MM.1S (cell line): ENCODE results near the gene EPHB1.

ENCODE experiments used
- DNase-seq: peaks from one replicate; pipeline ENCODE4 v3.0.0-alpha.2; 2015
- H2AFZ ChIP-seq: fragments of 300-600 bp; sonication (generic); 2 replicates; pipeline ENCODE4 v1.6.0; 2016; ENCODE audit warnings: antibody characterized with exemption, low read length
- H3F3A ChIP-seq: fragments of 300-600 bp; sonication (generic); 2 replicates; pipeline ENCODE4 v1.6.1; 2016; ENCODE audit warnings: mild to moderate bottlenecking, antibody characterized with exemption, low read length, moderate library complexity, mixed read lengths; ENCODE audit not compliant: insufficient read depth
- H3K27ac ChIP-seq: fragments of 300-600 bp; sonication (generic); 2 replicates; pipeline ENCODE4 v1.5.1; 2016; ENCODE audit warnings: mild to moderate bottlenecking, low read length
- H3K27me3 ChIP-seq: fragments of 300-600 bp; sonication (generic); replicated peaks from 2 replicates; pipeline ENCODE4 v1.6.0; 2016; ENCODE audit warnings: low read length; ENCODE audit not compliant: insufficient read depth
- H3K36me3 ChIP-seq: fragments of 300-600 bp; sonication (generic); replicated peaks from 2 replicates; pipeline ENCODE4 v1.6.1; 2016; ENCODE audit warnings: mild to moderate bottlenecking, low read length, mixed read lengths; ENCODE audit not compliant: insufficient read depth
- H3K4me1 ChIP-seq: fragments of 300-600 bp; sonication (generic); 2 replicates; pipeline ENCODE4 v1.6.1; 2016; ENCODE audit warnings: low read length, mixed read lengths
- H3K4me2 ChIP-seq: fragments of 300-600 bp; sonication (generic); 2 replicates; pipeline ENCODE4 v1.6.0; 2016; ENCODE audit warnings: low read depth, low read length
- H3K4me3 ChIP-seq: fragments of 300-600 bp; sonication (generic); 2 replicates; pipeline ENCODE4 v1.5.1; 2016; ENCODE audit warnings: low read length, mixed read lengths
- H3K79me2 ChIP-seq: fragments of 300-600 bp; sonication (generic); 2 replicates; pipeline ENCODE4 v1.6.1; 2016; ENCODE audit warnings: mixed run types, low read length, mixed read lengths
- H3K9ac ChIP-seq: fragments of 300-600 bp; sonication (generic); 2 replicates; pipeline ENCODE4 v1.6.1; 2016; ENCODE audit warnings: low read length, mixed read lengths
- H3K9me2 ChIP-seq: fragments of 300-600 bp; sonication (generic); replicated peaks from 2 replicates; pipeline ENCODE4 v1.6.1; 2016; ENCODE audit warnings: mild to moderate bottlenecking, low read length, mixed read lengths; ENCODE audit not compliant: insufficient read depth
- H3K9me3 ChIP-seq: fragments of 300-600 bp; sonication (generic); replicated peaks from 2 replicates; pipeline ENCODE4 v1.6.1; 2016; ENCODE audit warnings: mild to moderate bottlenecking, low read length, mixed read lengths; ENCODE audit not compliant: insufficient read depth
- H4K20me1 ChIP-seq: fragments of 300-600 bp; sonication (generic); 2 replicates; pipeline ENCODE4 v1.6.1; 2016; ENCODE audit warnings: mild to moderate bottlenecking, low read length, moderate library complexity, mixed read lengths; ENCODE audit not compliant: insufficient read depth
- EZH2 ChIP-seq: fragments of 300-600 bp; sonication (generic); optimal IDR thresholded peaks from 2 replicates; pipeline ENCODE3; 2017; ENCODE audit warnings: low read depth, mild to moderate bottlenecking, antibody characterized with exemption, low read length, mixed read lengths
- EZH2phosphoT487 ChIP-seq: fragments of 300-600 bp; sonication (generic); IDR thresholded peaks from 2 replicates; pipeline ENCODE4 v1.6.1; 2018; ENCODE audit warnings: antibody characterized with exemption, low read length
- TF ChIP-seq, protein P1 (sequence below): fragments of 300-600 bp; sonication (generic); IDR thresholded peaks from 2 replicates; pipeline ENCODE4 v1.5.1; 2016; ENCODE audit warnings: antibody characterized with exemption, low read length, mixed read lengths

Gene EPHB1

DNA sequence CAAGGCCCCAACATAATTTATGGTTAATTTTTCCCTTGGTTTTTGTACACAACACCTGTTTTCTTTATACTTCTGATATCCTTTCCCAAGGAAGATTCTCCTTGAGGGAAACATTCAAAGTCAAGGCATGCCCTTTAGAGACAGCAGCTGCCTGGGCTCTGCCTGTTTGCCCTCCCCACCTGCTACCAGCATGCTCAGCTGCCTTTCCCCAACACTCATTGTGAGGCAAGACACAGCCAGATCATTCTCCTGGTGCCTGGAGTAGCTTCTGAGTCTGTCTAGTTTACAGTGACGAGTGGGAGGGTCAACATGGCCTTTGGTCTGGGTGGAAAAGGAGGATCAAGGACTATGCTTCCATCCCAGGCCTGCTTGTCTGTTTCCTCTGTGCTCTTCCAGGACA, 132.5 kb downstream of the EPHB1 start:
- Histone ChIP-seq H3F3A (no peaks in the 10 kb centered on the region), H3K4me1 (no peaks in the 10 kb centered on the region), H3K4me3 (no peak overlapping the region), H3K36me3 (no peaks in the 10 kb centered on the region), H2AFZ (no peak overlapping the region), H3K27ac (no peak overlapping the region), H3K27me3 (no peaks in the 10 kb centered on the region), H3K9me3 (no peaks in the 10 kb centered on the region), H3K9me2 (no peaks in the 10 kb centered on the region), H4K20me1 (no peaks in the 10 kb centered on the region), H3K79me2 (no peaks in the 10 kb centered on the region), H3K9ac (no peak overlapping the region), H3K4me2 (no peak overlapping the region)
- TF ChIP-seq EZH2: no peak
- TF ChIP-seq, protein P1, sequence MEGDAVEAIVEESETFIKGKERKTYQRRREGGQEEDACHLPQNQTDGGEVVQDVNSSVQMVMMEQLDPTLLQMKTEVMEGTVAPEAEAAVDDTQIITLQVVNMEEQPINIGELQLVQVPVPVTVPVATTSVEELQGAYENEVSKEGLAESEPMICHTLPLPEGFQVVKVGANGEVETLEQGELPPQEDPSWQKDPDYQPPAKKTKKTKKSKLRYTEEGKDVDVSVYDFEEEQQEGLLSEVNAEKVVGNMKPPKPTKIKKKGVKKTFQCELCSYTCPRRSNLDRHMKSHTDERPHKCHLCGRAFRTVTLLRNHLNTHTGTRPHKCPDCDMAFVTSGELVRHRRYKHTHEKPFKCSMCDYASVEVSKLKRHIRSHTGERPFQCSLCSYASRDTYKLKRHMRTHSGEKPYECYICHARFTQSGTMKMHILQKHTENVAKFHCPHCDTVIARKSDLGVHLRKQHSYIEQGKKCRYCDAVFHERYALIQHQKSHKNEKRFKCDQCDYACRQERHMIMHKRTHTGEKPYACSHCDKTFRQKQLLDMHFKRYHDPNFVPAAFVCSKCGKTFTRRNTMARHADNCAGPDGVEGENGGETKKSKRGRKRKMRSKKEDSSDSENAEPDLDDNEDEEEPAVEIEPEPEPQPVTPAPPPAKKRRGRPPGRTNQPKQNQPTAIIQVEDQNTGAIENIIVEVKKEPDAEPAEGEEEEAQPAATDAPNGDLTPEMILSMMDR: no peak
- no peak for TF ChIP-seq EZH2phosphoT487
- no peak for DNase-seq

DNA sequence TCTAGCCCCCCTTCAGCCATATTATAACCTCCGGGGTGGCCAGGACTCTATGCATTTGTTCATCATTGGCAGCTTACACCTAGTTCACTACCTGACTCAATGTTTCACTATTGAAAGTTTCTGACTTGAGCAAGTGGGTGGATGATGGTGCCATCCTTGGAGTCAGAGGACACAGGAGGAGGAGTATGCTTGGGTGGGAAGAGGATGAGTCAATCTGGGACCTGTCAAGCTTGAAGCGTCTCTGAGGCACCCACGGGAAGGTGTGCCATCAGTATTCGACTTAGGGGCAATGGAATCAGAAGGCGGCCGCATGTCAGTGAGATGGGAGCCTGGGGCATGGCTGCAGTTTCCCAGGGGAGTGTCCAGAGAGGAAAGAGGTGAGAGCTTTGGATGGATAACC, 133.3 kb downstream of the EPHB1 start:
- no peak overlapping the region for H2AFZ ChIP-seq
- TF ChIP-seq, protein P1: no peak
- TF ChIP-seq EZH2phosphoT487: no peak
- no peak for TF ChIP-seq EZH2
- H3K9me3 ChIP-seq: no peaks in the 10 kb centered on the region
- no peak overlapping the region for H3K9ac ChIP-seq
- H3K4me2 ChIP-seq: no peak overlapping the region
- no peaks in the 10 kb centered on the region for H3K4me1 ChIP-seq
- H3K79me2 ChIP-seq: no peaks in the 10 kb centered on the region
- no peaks in the 10 kb centered on the region for H3K9me2 ChIP-seq
- no peak for DNase-seq
- H3F3A ChIP-seq: no peaks in the 10 kb centered on the region
- no peak overlapping the region for H3K27ac ChIP-seq
- no peaks in the 10 kb centered on the region for H3K27me3 ChIP-seq
- H3K36me3 ChIP-seq: no peaks in the 10 kb centered on the region
- H4K20me1 ChIP-seq: no peaks in the 10 kb centered on the region
- no peak overlapping the region for H3K4me3 ChIP-seq

DNA sequence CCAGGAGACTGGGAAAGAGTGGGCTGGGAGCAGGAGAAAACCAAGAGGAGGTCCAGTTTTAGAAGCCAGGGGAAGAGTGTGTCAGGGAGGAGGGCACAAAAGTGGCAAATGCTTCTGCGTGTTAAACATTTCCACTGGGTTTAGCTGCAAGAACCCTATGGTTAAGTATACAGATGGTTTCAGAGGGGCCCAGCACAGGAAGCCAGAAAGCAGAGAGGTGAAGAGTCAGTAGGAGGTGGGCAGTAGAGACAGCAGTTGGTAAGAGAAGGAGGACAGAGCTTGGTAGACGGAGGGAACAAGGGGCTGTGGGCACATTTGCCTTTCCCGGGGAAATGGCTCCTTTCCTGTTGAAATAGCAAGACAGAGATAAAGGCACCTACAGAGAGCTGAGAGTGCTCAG, 133.8 kb downstream of the EPHB1 start:
- Histone ChIP-seq H3K36me3 (no peaks in the 10 kb centered on the region), H3K9me2 (no peaks in the 10 kb centered on the region), H3K4me1 (no peaks in the 10 kb centered on the region), H3K27ac (no peak overlapping the region), H3K27me3 (no peaks in the 10 kb centered on the region), H3F3A (no peaks in the 10 kb centered on the region), H2AFZ (no peak overlapping the region), H3K9me3 (no peaks in the 10 kb centered on the region), H3K4me2 (no peak overlapping the region), H3K4me3 (no peak overlapping the region), H4K20me1 (no peaks in the 10 kb centered on the region), H3K79me2 (no peaks in the 10 kb centered on the region), H3K9ac (no peak overlapping the region)
- TF ChIP-seq EZH2phosphoT487 (no peak), EZH2 (no peak)
- TF ChIP-seq, protein P1: no peak
- DNase-seq: no peak

DNA sequence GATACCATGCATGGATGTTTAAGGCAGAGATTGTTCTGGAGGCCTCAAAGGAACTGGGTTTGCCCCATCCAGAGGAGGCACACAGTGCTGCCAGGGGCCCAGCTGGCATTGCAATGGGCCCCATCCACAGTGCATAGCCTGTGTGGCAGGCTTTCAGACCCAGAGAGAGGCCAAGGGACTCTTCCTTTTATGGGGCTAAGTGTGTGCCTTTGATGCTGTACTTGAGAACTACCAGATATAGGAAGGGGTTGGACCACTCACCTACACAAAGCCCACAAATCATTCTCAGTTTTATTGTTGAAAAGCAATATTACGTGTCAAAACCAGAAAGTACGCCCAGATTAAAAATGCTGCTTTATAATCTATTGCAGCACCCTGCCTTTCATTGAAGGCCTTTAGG, 134.9 kb downstream of the EPHB1 start:
- no peaks in the 10 kb centered on the region for H3K27me3 ChIP-seq
- no peaks in the 10 kb centered on the region for H4K20me1 ChIP-seq
- H3K79me2 ChIP-seq: no peaks in the 10 kb centered on the region
- H3F3A ChIP-seq: no peaks in the 10 kb centered on the region
- no peak overlapping the region for H2AFZ ChIP-seq
- no peaks in the 10 kb centered on the region for H3K36me3 ChIP-seq
- H3K4me2 ChIP-seq: no peak overlapping the region
- no peaks in the 10 kb centered on the region for H3K9me3 ChIP-seq
- no peak overlapping the region for H3K4me3 ChIP-seq
- no peaks in the 10 kb centered on the region for H3K4me1 ChIP-seq
- no peak overlapping the region for H3K9ac ChIP-seq
- no peaks in the 10 kb centered on the region for H3K9me2 ChIP-seq
- no peak overlapping the region for H3K27ac ChIP-seq
- no peak for DNase-seq
- TF ChIP-seq EZH2phosphoT487 (no peak), EZH2 (no peak)
- TF ChIP-seq, protein P1: no peak
